Measurements from ENCODE around the gene GARRE1. TPM values are rescaled to one million over a fixed set of nuclear protein-coding genes. Genes with fewer than 3 reads are reported as not detected.

Gene GARRE1
- total RNA-seq, 1 donor from 2014 or later = 20.1 TPM

- Histone ChIP-seq H3K4me2 (ENCODE audit: low read length) (no peak overlapping the region), H3K4me1 (ENCODE audit: insufficient read depth, low read length) (no peaks in the 10 kb centered on the region), H3K9me3 (ENCODE audit: insufficient read depth, low read depth, low read length) (no peaks in the 10 kb centered on the region), H3K36me3 (ENCODE audit: insufficient read depth, low read length) (peaks cover 14% of the 10 kb centered on the region), H3K9ac (ENCODE audit: low read length) (no peak overlapping the region), H3K79me2 (ENCODE audit: insufficient read depth, low read length) (peaks cover 18% of the 10 kb centered on the region), H3K27me3 (ENCODE audit: insufficient read depth, low read length) (no peaks in the 10 kb centered on the region), H3K27ac (ENCODE audit: low read depth, low read length) (no peak overlapping the region), H4K20me1 (ENCODE audit: insufficient read depth, low read length) (peaks cover 13% of the 10 kb centered on the region), H3K4me3 (ENCODE audit: insufficient read depth, low read depth, low read length) (no peak overlapping the region), H2AFZ (ENCODE audit: low read depth, low read length) (no peak overlapping the region)
- Mint-ChIP-seq H3K4me1 (ENCODE audit: low read depth, unreplicated experiment) (peaks cover 4% of the 10 kb centered on the region), H3K4me3 (ENCODE audit: unreplicated experiment) (no peak overlapping the region), H3K27ac (ENCODE audit: unreplicated experiment) (no peak overlapping the region), H3K9me3 (ENCODE audit: unreplicated experiment) (no peaks in the 10 kb centered on the region), H3K27me3 (ENCODE audit: low read depth, unreplicated experiment) (no peaks in the 10 kb centered on the region), H3K36me3 (ENCODE audit: low read depth, unreplicated experiment) (peaks cover 17% of the 10 kb centered on the region)
- no peak for DNase-seq (ENCODE audit: low read depth)
- FAIRE-seq = no peak
- TF ChIP-seq CTCF (IDR thresholded peaks at IDR 0.05; ENCODE audit: insufficient read depth, low read depth, low read length) (no peak), EZH2 (IDR thresholded peaks at IDR 0.05; ENCODE audit: insufficient read depth, low read length) (no peak)
These were observed 46.0 kb downstream of the GARRE1 start for GRCh38 chr19:34300380-34300779.

GRCh38 chr19:34300962-34301361 is 46.6 kb downstream of the GARRE1 start:
- H2AFZ ChIP-seq (ENCODE audit: low read depth, low read length) = no peak overlapping the region
- H3K4me1 ChIP-seq (ENCODE audit: insufficient read depth, low read length) = no peaks in the 10 kb centered on the region
- peaks cover 23% of the 10 kb centered on the region for H3K79me2 ChIP-seq (ENCODE audit: insufficient read depth, low read length)
- no peaks in the 10 kb centered on the region for H3K9me3 ChIP-seq (ENCODE audit: insufficient read depth, low read depth, low read length)
- no peaks in the 10 kb centered on the region for H3K27me3 ChIP-seq (ENCODE audit: insufficient read depth, low read length)
- FAIRE-seq (no peak), DNase-seq (ENCODE audit: low read depth) (no peak)
- peaks cover 19% of the 10 kb centered on the region for H4K20me1 ChIP-seq (ENCODE audit: insufficient read depth, low read length)
- peaks cover 16% of the 10 kb centered on the region for H3K36me3 Mint-ChIP-seq (ENCODE audit: low read depth, unreplicated experiment)
- no peak overlapping the region for H3K27ac ChIP-seq (ENCODE audit: low read depth, low read length)
- H3K27ac Mint-ChIP-seq (ENCODE audit: unreplicated experiment) = no peak overlapping the region
- H3K36me3 ChIP-seq (ENCODE audit: insufficient read depth, low read length) = peaks cover 17% of the 10 kb centered on the region
- H3K27me3 Mint-ChIP-seq (ENCODE audit: low read depth, unreplicated experiment) = no peaks in the 10 kb centered on the region
- no peak overlapping the region for H3K4me3 ChIP-seq (ENCODE audit: insufficient read depth, low read depth, low read length)
- H3K9ac ChIP-seq (ENCODE audit: low read length) = no peak overlapping the region
- no peak overlapping the region for H3K4me3 Mint-ChIP-seq (ENCODE audit: unreplicated experiment)
- H3K4me2 ChIP-seq (ENCODE audit: low read length) = no peak overlapping the region
- TF ChIP-seq EZH2 (IDR thresholded peaks at IDR 0.05; ENCODE audit: insufficient read depth, low read length) (no peak), CTCF (IDR thresholded peaks at IDR 0.05; ENCODE audit: insufficient read depth, low read depth, low read length) (no peak)
- no peaks in the 10 kb centered on the region for H3K9me3 Mint-ChIP-seq (ENCODE audit: unreplicated experiment)
- peaks cover 7% of the 10 kb centered on the region for H3K4me1 Mint-ChIP-seq (ENCODE audit: low read depth, unreplicated experiment)

Other genes starting within 250 kb of the GARRE1 start
- gene LSM14A, start 82.0 kb upstream of the GARRE1 start, total RNA-seq = 84.5 and 88.4 TPM in 2 replicates
- gene GPI, start 110.6 kb downstream of the GARRE1 start, total RNA-seq = 249 and 258 TPM in 2 replicates
- 12.0 and 12.6 TPM in 2 replicates for gene PDCD2L, start 149.8 kb downstream of the GARRE1 start, total RNA-seq
- gene UBA2, start 173.8 kb downstream of the GARRE1 start, total RNA-seq = 84.5 and 87.0 TPM in 2 replicates
- gene WTIP, start 227.2 kb downstream of the GARRE1 start, total RNA-seq = 23.0 and 32.5 TPM in 2 replicates